A549 (cell line): ENCODE measurements around the gene TMEM232.

Experiments
- CBX8 ChIP-seq: fragments of 200-600 bp; sonication (generic); IDR thresholded peaks from 2 replicates; pipeline ENCODE4 v1.6.1; 2016
- CEBPB ChIP-seq, 2 experiments: fragments of >200 bp in 1 of 2; sonication (Bioruptor Twin) in 1 of 2; formaldehyde crosslinking in 1 of 2; IDR thresholded peaks; 2 replicates each; pipeline ENCODE4 v1.6.1; 2012 to 2016
- CHD2 ChIP-seq: fragments of 150-350 bp; IDR thresholded peaks from 2 replicates; pipeline ENCODE4 v1.6.1; 2014; ENCODE audit warnings: low read length; ENCODE audit not compliant: partially characterized antibody
- EP300 ChIP-seq, 2 experiments: fragments of >200 bp; sonication (Bioruptor Twin); formaldehyde crosslinking; IDR thresholded peaks; 2 replicates in 1 of 2; 3 replicates in 1 of 2; pipeline ENCODE4 v1.6.1; 2016 to 2017
- FOXS1 ChIP-seq: fragments of 250-450 bp; sonication (Bioruptor Pico); IDR thresholded peaks from 2 replicates; pipeline ENCODE4 v1.5.0; 2020; ENCODE audit warnings: mild to moderate bottlenecking, moderate library complexity
- HOXA7 ChIP-seq: fragments of 250-450 bp; sonication (Bioruptor Pico); IDR thresholded peaks from 2 replicates; pipeline ENCODE4 v1.5.0; 2020; ENCODE audit warnings: mild to moderate bottlenecking, moderate library complexity
- JUN ChIP-seq, 2 experiments: fragments of >200 bp; sonication (Bioruptor Twin); formaldehyde crosslinking; IDR thresholded peaks; 2 replicates in 1 of 2; 3 replicates in 1 of 2; pipeline ENCODE4 v1.6.1; 2016 to 2017
- MYC ChIP-seq: IDR thresholded peaks from 2 replicates; pipeline ENCODE4 v1.6.1; 2012; ENCODE audit warnings: mild to moderate bottlenecking, inconsistent platforms, low read length, improper control_type of control experiment, borderline replicate concordance
- POLR2A ChIP-seq: IDR thresholded peaks from 2 replicates; pipeline ENCODE4 v1.6.1; 2012; ENCODE audit warnings: mild to moderate bottlenecking, low read length
- RFX5 ChIP-seq: fragments of 450-650 bp; IDR thresholded peaks from 2 replicates; pipeline ENCODE4 v1.7.1; 2014; ENCODE audit warnings: antibody characterized with exemption, mild to moderate bottlenecking, moderate library complexity
- SMC3 ChIP-seq: fragments of >200 bp; sonication (Bioruptor Twin); formaldehyde crosslinking; IDR thresholded peaks from 3 replicates; pipeline ENCODE4 v1.6.1; 2018; ENCODE audit warnings: inconsistent platforms
- ZSCAN20 ChIP-seq: fragments of 250-450 bp; sonication (Bioruptor Pico); IDR thresholded peaks from 2 replicates; pipeline ENCODE4 v1.8.0; 2022; ENCODE audit warnings: mild to moderate bottlenecking, moderate library complexity
- TF ChIP-seq, protein P1 (sequence below): fragments of >200 bp; sonication (Bioruptor Twin); formaldehyde crosslinking; IDR thresholded peaks from 3 replicates; pipeline ENCODE4 v1.5.1; 2016
- TF ChIP-seq, protein P2 (sequence below): IDR thresholded peaks from 2 replicates; pipeline ENCODE4 v1.6.1; 2012

DNA sequence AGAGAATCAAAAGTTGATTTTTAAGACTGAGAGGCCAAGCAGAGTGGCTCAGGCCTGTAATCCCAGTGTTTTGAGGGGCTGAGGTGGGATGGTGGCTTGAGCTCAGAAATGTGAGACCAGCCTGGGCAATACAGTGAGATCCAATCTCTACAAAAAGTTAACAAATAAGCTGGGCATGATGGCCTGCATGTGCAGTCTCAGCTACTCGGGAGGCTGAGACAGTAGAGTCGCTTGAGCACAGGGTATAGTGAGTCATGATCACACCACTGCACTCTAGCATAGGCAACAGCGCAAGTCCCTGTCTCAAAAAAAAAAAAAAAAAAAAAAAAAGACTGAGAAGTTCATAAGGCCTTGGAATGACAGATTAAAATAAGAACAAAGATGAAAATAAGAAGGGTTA, 177.2 kb downstream of the TMEM232 start:
- TF ChIP-seq POLR2A (no peak), CBX8 (no peak), EP300 (IDR thresholded peaks at IDR 0.05) (no peak), HOXA7 (no peak), CHD2 (no peak), JUN (IDR thresholded peaks at IDR 0.05) (no peak), FOXS1 (no peak), ZSCAN20 (CRISPR knock-in tag) (no peak), CEBPB (IDR thresholded peaks at IDR 0.05) (no peak), SMC3 (no peak), RFX5 (no peak), MYC (no peak)
- TF ChIP-seq, protein P1, sequence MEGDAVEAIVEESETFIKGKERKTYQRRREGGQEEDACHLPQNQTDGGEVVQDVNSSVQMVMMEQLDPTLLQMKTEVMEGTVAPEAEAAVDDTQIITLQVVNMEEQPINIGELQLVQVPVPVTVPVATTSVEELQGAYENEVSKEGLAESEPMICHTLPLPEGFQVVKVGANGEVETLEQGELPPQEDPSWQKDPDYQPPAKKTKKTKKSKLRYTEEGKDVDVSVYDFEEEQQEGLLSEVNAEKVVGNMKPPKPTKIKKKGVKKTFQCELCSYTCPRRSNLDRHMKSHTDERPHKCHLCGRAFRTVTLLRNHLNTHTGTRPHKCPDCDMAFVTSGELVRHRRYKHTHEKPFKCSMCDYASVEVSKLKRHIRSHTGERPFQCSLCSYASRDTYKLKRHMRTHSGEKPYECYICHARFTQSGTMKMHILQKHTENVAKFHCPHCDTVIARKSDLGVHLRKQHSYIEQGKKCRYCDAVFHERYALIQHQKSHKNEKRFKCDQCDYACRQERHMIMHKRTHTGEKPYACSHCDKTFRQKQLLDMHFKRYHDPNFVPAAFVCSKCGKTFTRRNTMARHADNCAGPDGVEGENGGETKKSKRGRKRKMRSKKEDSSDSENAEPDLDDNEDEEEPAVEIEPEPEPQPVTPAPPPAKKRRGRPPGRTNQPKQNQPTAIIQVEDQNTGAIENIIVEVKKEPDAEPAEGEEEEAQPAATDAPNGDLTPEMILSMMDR = no peak
- TF ChIP-seq, protein P2, sequence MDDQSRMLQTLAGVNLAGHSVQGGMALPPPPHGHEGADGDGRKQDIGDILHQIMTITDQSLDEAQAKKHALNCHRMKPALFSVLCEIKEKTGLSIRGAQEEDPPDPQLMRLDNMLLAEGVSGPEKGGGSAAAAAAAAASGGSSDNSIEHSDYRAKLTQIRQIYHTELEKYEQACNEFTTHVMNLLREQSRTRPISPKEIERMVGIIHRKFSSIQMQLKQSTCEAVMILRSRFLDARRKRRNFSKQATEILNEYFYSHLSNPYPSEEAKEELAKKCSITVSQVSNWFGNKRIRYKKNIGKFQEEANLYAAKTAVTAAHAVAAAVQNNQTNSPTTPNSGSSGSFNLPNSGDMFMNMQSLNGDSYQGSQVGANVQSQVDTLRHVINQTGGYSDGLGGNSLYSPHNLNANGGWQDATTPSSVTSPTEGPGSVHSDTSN = no peak
